GF-D8 (cell line): ENCODE measurements around the gene ZNF135.

Experiments
- DNase-seq: peaks from one replicate; lab custom pipeline; 2025; lab: John Stamatoyannopoulos, UW

The ZNF135 gene

GRCh38 chr19:58059003-58059670 is at the start of gene ZNF135:
ZNF135 (plus strand) TSS chr19:58059282; CDS start chr19:58060003, 721 bp downstream.
- peak; percentile 36 for DNase-seq

- DNase-seq: no peak
Measured at GRCh38 chr19:58009301-58009665, 49.8 kb upstream of the ZNF135 start.

GRCh38 chr19:58009666-58010301 is 49.3 kb upstream of the ZNF135 start:
- peak; percentile 36 for DNase-seq

- no peak for DNase-seq
Measured at GRCh38 chr19:58010507-58010906, 48.6 kb upstream of the ZNF135 start.

GRCh38 chr19:58014141-58014540 is 44.9 kb upstream of the ZNF135 start:
- DNase-seq: no peak

- DNase-seq: no peak
Measured at GRCh38 chr19:58020129-58020528, 39.0 kb upstream of the ZNF135 start.

GRCh38 chr19:58021541-58022282 is 37.4 kb upstream of the ZNF135 start:
- no peak for DNase-seq

GRCh38 chr19:58022283-58022660 is 36.8 kb upstream of the ZNF135 start:
- no peak for DNase-seq

- no peak for DNase-seq
Measured at GRCh38 chr19:58024661-58025060, 34.4 kb upstream of the ZNF135 start.

- no peak for DNase-seq
Measured at GRCh38 chr19:58033741-58034476, 25.2 kb upstream of the ZNF135 start, which contains the start of gene ZSCAN1. ZSCAN1 (plus strand) TSS chr19:58034025; CDS start chr19:58037837, 3,812 bp downstream.

- no peak for DNase-seq
Measured at GRCh38 chr19:58034477-58034793, 24.6 kb upstream of the ZNF135 start.

- DNase-seq: no peak
Measured at GRCh38 chr19:58035863-58036262, 23.2 kb upstream of the ZNF135 start.

GRCh38 chr19:58037927-58038687 is 21.0 kb upstream of the ZNF135 start:
- DNase-seq: no peak

GRCh38 chr19:58038688-58039204 is 20.3 kb upstream of the ZNF135 start:
- DNase-seq: no peak

- DNase-seq: no peak
Measured at GRCh38 chr19:58040751-58041525, 18.1 kb upstream of the ZNF135 start.

GRCh38 chr19:58042495-58043340 is 16.4 kb upstream of the ZNF135 start:
- no peak for DNase-seq

GRCh38 chr19:58044391-58044790 is 14.7 kb upstream of the ZNF135 start:
- DNase-seq: no peak

GRCh38 chr19:58044886-58045285 is 14.2 kb upstream of the ZNF135 start:
- DNase-seq: no peak

GRCh38 chr19:58045411-58046050 is 13.6 kb upstream of the ZNF135 start:
- DNase-seq: no peak
